HG03342 (cell line): ENCODE measurements around the gene FKBP2.

Source experiments
- ATAC-seq: cut with Tn5 transposase; IDR thresholded peaks from one replicate; pipeline ENCODE4 v1.9.1; 2021; ENCODE audit warnings: mild to moderate bottlenecking, moderate library complexity; ENCODE audit not compliant: unreplicated experiment

FKBP2 gene

DNA sequence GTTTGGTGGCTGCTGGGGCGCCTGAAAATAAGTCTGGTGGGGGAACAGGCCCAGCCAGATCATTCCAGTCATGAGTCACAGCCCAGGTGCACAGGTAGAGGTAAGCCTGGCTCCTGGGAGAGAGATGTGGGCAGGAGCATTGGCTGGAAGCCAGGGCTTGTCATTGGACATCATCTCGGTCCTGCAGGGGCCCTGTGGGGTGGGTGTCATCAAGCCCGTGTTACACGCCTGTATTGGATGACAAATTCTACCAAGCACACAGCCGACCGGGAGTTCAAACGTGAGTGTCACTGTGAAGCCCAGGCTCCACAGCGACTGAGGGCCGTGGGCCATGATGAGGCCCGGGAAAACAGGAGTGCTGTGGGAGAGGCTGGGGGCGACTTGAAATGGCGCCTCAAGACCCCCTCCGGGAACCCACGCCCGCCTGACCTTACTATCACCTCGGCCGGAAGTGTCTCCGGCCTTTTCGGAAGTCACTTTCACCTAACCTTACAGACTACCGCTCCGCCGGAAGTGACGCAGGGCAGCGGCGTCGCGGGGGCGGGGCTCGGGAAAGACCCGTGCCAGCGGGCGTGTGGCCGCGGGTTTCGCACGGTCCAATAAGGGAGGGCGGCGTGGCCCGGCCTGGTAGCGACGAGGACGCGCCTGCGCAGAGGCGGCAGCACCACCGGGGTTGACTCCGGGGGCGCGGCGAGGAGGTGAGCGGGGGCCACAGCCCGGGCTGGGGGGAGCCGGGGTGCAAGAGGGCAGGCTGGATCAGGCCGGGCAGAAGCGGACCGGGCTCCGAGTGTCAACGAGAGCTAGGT is at the start of gene FKBP2:
Gene FKBP2, plus strand, starts transcription at position 661 of the 806 bp plus-strand sequence. CDS start 1,293 bp downstream, outside the sequence.
- peak; percentile 52 for ATAC-seq

DNA sequence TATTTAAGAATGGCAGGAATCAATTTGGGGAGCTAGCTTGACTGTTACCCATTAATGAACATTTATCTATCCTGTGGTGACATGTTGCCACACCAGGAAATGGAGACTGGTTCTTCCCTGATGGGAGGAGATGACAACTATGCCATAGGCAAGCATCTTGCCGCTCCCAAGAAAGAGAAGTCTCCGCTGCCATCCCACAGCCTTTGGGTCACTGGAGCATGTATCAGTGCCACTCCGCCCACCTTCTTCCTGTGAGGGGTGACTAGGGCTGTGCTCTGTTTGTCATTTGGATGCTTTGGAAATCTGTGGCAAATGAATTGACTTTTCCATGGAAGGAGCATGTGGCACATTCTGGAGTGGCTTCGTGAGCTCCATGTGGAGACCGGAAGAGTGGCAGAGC is 48.5 kb upstream of the FKBP2 start:
- ATAC-seq = no peak

DNA sequence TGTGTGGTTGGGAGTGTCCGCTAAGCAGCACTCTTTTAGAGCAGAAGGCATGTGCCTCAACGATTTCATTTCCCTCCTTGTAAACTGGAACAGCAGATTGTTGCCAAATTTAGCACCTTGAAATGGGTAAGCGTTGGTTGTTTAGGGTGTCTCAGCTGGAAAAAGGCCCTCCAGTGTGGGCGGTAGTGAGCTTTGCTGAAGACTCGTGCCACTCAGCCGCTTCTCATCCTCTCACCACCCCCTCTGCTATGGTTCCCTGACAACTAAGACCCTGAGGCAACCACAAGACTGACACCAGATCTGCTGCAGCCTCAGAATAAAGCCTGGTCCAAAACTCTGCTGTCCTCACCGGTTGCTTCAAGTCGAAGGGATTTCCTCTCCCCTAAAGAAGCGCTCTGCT is 44.3 kb upstream of the FKBP2 start:
- ATAC-seq = no peak

DNA sequence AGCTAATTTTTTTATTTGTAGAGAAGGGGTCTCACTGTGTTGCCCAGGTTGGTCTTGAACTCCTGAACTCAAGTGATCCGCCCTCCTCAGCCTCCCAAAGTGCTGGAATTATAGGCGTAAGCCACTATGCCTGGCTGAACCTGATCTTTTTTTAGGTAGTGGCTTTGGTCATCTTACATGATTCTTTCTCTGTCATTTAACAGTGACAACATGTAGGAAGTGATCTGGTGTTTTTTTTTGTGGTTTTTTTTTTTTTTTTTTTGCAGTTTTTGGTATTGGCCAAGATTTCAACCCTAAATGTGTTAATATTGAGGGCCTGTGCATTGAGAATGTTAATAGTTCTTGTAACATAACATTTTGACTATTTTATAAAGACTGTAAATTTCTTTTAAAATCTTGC is 42.4 kb upstream of the FKBP2 start:
- ATAC-seq = no peak

DNA sequence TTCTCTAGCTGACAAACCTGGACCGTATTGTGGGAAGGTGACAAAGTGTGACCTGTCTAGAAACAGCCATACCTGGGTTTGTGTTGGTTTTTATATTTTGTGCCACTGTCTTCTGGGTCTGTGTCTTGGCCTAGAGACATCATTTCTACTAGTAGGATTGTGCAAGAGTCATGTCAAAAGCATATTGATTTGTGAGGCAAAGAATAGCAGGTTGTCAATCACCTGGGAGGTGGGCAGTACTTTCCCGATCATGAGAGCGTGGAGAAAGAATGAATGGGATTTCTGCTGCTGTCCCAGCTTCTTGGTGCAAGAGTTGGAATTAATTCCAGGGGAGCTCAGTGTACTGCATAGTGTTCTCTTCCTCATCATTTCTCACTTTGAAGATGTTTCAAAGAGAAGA is 39.4 kb upstream of the FKBP2 start:
- no peak for ATAC-seq

DNA sequence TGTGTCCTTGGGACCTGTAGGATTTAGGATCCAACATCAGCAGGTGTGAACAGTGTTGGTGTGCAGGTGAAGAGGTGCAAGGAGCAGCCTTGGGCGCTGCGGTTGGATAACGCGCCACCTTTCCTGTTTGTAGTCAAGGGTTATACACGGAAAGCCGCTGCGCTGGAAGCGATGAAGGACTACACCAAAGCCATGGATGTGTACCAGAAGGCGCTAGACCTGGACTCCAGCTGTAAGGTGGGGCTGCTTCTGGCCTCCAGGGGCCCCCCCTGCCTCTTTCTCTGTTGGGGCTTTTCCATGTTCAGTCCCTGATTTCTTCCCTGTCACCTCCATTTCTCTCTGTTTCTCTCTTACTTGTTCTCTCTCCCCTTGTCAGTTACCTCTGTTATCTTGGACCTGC is 37.9 kb upstream of the FKBP2 start:
- ATAC-seq = no peak

DNA sequence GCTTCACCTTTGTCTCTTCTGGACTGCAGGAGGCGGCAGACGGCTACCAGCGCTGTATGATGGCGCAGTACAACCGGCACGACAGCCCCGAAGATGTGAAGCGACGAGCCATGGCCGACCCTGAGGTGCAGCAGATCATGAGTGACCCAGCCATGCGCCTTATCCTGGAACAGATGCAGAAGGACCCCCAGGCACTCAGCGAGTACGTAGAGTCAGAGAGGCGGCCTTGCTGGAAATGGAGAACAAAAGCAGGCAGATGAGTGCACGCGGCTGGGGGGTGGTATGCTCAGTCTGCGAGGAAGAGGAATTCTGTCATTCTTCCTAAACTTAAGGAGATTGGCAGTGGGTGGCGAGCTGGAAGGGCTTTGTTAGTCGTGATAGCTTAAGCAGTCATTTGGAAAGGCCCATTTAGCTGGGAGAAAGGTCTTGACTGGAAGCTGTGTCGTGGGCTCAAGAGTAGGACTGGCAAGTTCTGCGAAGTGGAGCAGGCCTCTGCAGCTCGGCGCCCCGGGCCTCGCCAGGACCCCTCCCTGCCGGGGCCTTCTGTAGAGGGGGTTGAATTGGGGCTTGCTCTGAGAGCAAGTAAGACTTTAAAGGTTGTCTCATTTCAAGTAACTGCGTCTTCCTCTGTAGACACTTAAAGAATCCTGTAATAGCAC is 37.3 kb upstream of the FKBP2 start:
- ATAC-seq = no peak

DNA sequence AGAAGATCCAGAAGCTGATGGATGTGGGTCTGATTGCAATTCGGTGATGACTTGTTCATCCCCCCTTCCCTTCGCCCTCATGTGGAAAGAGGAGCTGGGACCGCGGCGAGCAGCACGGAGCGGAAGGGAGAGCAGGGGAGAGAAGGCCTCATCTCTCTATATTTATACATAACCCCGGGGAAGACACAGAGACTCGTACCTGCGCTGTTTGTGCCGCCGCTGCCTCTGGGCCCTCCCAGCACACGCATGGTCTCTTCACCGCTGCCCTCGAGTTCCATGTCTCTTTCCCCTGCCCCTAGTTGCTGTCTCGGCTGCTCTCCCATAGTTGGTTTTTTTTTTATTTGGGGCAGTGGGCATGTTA is 36.8 kb upstream of the FKBP2 start:
- no peak for ATAC-seq

DNA sequence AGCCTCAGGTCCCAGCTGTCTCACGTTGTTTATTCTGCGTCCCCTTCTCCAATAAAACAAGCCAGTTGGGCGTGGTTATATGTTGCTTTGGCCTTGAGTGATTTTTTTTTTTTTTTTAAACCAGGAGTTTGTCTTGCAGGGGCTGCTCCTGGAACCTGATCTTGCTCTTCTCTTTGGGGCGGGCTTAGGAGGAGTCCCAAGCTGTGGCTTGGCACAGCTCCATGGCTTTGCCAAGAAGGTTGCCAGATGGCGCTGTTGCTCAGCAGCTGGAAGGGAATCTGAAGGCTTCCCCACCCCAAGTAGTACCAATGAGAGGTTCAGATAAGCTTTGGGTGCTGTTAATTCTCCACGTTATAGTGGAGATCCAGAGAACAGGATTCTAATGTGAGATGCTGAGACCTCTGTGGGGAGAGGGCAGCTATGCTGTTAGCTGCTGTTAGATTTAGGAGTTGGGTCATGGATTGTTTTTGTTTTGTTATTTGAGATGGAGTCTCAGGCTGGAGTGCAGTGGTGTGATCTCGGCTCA is 36.4 kb upstream of the FKBP2 start:
- ATAC-seq = no peak

DNA sequence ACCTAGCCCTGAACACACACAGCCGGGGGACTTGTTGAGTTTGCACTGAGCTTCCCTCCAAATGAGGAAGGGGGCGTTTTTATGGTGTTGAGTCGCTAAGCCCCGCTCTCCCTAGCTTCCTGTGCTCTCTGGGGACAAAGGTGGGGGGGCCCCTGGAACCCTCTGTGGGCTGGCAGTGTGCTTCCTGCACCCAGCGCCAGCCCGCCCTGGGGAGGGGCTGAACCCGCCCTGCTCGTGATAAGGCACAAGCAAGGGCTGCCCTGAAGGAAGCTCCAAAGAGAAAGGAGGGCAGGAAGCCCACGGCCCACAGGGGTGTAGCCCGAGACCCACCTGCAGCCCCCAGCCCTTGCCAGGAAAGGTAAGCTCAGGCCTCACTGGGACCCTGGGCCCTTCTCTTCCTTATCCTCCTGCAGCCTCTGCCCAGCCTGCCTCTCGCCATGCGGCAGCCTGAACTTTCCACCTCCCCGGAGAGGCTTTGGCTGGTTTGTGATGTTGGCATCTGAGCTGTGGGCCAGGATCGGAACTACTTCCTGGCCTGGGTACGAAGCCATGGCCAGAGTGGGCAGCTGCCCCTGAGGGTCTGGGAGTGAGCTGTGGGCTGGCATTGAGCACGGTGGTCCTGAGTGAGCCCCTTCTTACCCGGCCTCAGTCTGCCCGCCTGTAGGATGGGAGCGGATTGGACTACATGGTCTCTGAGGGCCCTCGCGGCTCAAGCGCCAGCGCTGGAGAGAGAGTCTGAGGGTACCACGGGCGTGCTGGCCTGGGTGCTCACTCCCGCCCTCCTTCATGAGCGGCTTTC is 34.2 kb upstream of the FKBP2 start, which contains the start of gene FERMT3:
Gene FERMT3, plus strand, starts transcription at position 265 of the 799 bp plus-strand sequence. CDS start 644 bp downstream, outside the sequence.
- no peak for ATAC-seq

DNA sequence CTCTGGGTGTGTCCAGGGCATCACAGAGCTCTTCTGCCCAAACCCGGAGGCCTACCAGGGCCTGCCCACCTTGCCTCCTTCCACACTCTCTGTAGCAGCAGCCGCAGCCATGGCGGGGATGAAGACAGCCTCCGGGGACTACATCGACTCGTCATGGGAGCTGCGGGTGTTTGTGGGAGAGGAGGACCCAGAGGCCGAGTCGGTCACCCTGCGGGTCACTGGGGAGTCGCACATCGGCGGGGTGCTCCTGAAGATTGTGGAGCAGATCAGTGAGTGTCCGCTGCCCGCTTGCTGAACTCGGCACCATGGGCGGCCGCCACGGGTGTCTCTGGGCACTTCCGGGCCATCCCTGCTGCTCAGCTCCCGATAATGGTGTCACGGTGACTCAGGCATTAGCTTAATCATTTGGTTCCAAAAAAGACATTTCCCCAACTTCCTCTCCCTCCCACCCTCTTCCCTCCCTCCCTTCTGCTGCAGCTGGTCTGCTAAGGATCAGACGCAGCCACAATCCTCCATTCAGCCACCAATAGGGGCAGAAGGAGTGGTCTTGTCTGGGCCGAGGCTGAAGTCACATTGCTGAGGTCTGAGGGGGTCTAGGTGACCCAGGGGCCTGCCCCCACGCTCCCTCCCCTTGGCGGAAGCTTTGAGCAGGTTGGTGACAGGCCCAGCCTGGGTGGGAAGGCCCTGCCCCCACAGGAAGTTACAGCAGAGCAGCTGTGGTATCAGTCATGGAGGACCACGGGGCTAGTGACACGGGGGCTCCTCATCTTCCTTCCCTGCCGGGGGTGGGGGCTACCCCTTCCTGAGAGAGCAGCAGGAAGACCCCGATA is 33.4 kb upstream of the FKBP2 start:
- peak; percentile 56 for ATAC-seq

DNA sequence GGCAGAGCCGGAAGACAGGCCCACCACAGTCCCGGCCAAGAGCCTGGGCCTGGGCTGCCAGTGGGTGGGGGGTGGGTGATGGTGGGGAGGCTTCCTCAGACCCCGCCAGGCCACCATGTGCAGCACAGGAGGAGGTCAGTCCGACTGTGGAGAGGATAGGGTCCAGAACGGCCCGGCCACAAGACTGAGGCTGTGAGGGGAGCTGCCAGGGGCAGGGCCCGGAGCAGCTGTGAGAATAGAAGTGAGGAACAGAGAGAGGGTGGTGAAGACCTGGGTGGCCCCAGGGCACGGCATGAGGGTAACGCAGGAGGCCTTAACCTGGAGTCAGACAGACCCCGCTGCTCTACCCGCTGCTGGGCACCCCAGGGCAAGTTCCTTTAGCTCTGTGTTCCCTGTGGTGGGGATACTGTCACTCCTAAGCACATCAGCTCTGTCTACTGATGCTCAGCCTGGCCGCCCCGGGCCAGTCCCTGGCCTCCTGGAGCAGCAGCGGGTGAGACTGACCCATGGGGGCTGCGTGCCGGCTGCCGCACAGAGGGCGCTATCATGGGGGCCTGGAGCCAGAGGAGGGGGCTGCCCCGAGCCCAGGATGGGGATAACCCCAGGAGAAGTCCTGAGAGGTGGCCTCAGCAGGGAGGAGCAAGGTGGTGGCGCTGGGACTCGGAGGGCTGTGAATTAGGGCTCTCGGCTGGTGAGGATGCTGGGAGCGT is 32.7 kb upstream of the FKBP2 start:
- ATAC-seq = no peak

DNA sequence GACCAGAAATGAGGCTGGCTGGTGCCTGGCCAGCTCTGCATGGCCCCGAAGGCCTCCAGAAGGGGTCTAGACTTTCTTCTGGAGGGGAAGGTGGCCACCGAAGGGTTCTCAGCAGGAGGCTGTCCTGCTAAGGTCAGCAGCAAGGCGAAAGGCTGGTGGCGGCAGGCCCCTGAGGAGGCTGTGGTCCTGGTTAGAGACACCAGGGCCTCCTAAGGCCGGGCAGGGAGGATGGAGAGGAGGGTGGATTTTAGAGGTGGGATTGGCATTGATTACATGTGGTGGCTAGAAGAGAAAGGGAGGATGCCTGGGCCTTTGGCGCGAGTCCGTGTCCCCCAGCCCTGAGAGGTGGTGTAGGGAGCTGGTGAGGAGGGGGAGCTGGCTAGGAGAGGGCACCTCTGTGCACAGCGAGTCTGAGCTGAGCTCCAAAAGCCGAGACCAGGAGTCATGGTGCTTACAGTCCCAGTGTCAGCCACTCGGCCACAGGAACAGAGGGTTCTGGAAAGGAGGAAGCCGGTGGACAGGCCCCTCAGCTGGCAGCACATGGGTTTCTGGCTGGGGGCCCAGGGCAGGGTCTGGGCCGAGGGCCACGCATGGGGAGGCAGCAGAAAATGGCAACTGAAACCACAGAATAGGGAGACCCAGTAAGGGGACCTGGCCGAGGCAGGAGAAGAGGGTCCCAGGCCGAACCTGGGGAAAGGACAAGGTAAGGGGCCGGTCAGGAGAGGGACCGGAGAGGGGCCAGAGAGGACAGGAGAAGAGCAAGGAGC is 31.9 kb upstream of the FKBP2 start:
- ATAC-seq = no peak

DNA sequence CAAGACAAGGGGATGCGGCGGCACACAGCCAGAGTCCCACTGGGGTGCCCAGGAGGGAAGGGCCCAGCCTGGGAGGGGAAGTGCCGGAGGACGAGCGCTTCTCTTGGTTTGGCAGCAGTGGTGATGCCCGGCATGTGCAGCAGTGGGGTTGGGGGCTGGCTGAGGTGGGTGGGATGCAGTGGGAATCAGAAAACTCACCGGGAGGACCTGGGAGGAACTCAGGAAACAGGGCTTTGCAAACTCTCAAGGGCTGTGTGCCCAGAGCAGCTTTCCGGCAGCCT is 31.4 kb upstream of the FKBP2 start:
- ATAC-seq = no peak

DNA sequence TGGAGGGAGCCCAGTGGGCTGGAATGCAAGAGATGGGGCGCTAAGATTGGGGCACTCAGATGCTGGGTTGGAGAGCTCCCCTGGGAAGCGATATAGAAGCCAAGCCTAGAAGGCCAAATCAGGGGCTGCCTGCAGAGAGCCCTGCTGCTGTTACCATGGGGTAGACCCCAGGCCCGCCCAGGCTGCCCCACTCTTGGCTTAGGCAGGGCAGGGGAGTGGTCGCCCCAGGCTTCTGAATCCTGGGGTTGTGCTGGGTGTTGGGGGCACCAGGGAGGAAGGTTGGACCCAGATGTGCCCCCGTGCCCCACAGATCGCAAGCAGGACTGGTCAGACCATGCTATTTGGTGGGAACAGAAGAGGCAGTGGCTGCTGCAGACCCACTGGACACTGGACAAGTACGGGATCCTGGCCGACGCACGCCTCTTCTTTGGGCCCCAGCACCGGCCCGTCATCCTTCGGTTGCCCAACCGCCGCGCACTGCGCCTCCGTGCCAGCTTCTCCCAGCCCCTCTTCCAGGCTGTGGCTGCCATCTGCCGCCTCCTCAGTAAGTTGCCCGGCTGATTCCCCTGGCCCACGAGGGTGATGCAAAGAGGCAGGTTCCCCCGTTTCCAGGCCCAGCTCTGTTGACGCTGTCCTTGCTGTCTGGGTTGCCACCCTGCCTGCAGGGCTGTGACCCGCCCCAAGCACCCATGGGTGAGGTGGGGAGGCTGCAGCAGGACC is 30.4 kb upstream of the FKBP2 start:
- ATAC-seq = no peak

DNA sequence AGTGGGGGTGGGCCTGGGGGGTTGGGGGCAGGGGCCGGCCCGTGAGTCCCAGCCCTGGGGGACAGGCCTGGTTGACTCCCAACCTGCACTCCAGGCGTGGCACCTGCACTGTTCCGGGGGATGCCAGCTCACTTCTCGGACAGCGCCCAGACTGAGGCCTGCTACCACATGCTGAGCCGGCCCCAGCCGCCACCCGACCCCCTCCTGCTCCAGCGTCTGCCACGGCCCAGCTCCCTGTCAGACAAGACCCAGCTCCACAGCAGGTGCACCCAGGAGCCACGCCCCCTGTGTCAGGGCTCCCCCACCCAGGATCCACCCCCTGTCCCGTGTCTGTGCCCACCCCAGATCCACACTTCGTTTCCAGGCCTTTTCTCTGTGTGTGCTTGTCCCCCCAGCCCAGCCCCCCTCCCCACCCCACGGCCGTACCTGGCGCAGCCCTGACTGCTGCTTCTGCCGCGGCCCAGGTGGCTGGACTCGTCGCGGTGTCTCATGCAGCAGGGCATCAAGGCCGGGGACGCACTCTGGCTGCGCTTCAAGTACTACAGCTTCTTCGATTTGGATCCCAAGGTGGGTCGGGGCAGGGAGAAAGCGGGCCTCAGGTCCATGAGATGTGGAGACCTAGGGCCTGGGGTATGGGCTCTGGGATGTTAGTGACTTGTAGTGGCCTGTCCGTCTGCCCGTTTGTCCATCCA is 29.6 kb upstream of the FKBP2 start:
- no peak for ATAC-seq

DNA sequence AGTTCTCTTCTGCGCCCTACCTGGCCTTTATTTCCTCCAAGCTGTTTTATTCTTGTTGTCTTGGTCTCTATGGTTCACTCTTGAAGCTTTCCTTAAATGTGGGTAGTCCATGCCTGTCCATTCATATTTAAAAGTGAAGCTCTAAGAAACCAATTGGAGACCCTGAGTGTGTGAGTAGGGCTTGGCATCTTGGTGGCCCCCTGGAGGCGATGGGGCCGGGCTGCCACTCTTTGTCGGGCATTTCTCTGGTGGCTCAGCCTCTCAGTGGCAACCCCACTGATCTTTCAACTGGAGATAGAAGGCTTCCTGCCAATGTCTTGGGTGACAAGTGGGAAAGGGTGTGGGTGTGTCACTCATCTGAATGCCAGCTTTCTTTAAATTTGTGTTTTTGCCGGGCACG is 24.0 kb upstream of the FKBP2 start:
- ATAC-seq = no peak
